Neural crest cell (in vitro differentiated cells): ENCODE measurements around the gene SDCCAG8. TPM values are rescaled to one million over a fixed set of nuclear protein-coding genes. Genes with fewer than 3 reads are reported as not detected.

Experiments
- DNase-seq: peaks from one replicate; pipeline ENCODE4 v3.0.0; 2021; ENCODE audit warnings: low read depth, mixed read lengths, low spot score
- H3K27ac Mint-ChIP-seq: one replicate; pipeline ENCODE4 v1.8.0; 2021; ENCODE audit warnings: mild to moderate bottlenecking, mixed read lengths; ENCODE audit not compliant: unreplicated experiment
- H3K27me3 Mint-ChIP-seq: 2 replicates; pipeline ENCODE4 v1.8.0; 2021; ENCODE audit warnings: low read depth, mild to moderate bottlenecking, mixed read lengths
- H3K36me3 Mint-ChIP-seq: 2 replicates; pipeline ENCODE4 v1.8.0; 2021; ENCODE audit warnings: low read depth, mild to moderate bottlenecking, mixed read lengths
- H3K4me1 Mint-ChIP-seq: 2 replicates; pipeline ENCODE4 v1.8.0; 2021; ENCODE audit warnings: mixed read lengths
- H3K4me3 Mint-ChIP-seq: one replicate; pipeline ENCODE4 v1.8.0; 2021; ENCODE audit warnings: mild to moderate bottlenecking, mixed read lengths
- H3K9me3 Mint-ChIP-seq: 2 replicates; pipeline ENCODE4 v1.8.0; 2021; ENCODE audit warnings: mixed read lengths
- CTCF ChIP-seq: fragments of 200-600 bp; sonication (generic); conservative IDR thresholded peaks from 2 replicates; pipeline ENCODE4 v1.5.0; 2021; ENCODE audit warnings: antibody characterized with exemption, mild to moderate bottlenecking
- total RNA-seq: library from RNA; stranded (reverse); gene quantifications from 2 replicates; pipeline ENCODE4 v1.2.1, GENCODE V29; 2021

Gene SDCCAG8
- total RNA-seq, 1 donor from 2014 or later = 19.9 TPM

- Mint-ChIP-seq H3K27me3 (no peaks in the 10 kb centered on the region), H3K36me3 (peaks cover 20% of the 10 kb centered on the region), H3K9me3 (no peaks in the 10 kb centered on the region), H3K4me3 (no peak overlapping the region), H3K4me1 (peaks cover 27% of the 10 kb centered on the region), H3K27ac (no peak overlapping the region)
- TF ChIP-seq CTCF = no peak
- no peak for DNase-seq
Observed at GRCh38 chr1:243499248-243499647, 243.4 kb downstream of the SDCCAG8 start.

- peaks cover 17% of the 10 kb centered on the region for H3K36me3 Mint-ChIP-seq
- no peak for TF ChIP-seq CTCF
- H3K4me1 Mint-ChIP-seq = peaks cover 22% of the 10 kb centered on the region
- H3K27me3 Mint-ChIP-seq = no peaks in the 10 kb centered on the region
- no peak overlapping the region for H3K4me3 Mint-ChIP-seq
- H3K9me3 Mint-ChIP-seq = no peaks in the 10 kb centered on the region
- no peak overlapping the region for H3K27ac Mint-ChIP-seq
- DNase-seq = no peak
Observed at GRCh38 chr1:243499711-243500110, 243.9 kb downstream of the SDCCAG8 start.

- no peak overlapping the region for H3K27ac Mint-ChIP-seq
- TF ChIP-seq CTCF = no peak
- H3K36me3 Mint-ChIP-seq = peaks cover 18% of the 10 kb centered on the region
- no peak for DNase-seq
- H3K4me3 Mint-ChIP-seq = no peak overlapping the region
- H3K27me3 Mint-ChIP-seq = no peaks in the 10 kb centered on the region
- H3K9me3 Mint-ChIP-seq = no peaks in the 10 kb centered on the region
- peaks cover 28% of the 10 kb centered on the region for H3K4me1 Mint-ChIP-seq
Observed at GRCh38 chr1:243500512-243500911, 244.7 kb downstream of the SDCCAG8 start.

DNA sequence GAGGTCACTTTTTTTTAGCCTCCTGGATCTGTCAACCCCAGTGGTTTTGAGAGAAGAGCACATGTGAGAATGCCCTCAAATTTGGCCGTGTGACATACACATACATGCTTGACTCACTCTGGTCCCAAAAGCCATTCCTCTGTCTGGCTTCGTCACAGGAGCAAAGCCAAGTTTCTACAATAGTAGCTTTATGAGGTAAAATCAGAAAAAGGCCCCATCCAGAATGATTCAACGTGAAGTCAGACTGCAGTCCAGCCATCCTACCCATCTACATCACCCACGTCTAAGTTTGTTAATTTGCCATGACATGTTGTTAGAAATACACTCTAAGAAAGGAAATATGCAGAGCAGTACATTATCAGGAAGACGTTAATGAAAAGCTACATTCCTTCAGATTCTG is 245.2 kb downstream of the SDCCAG8 start:
- no peaks in the 10 kb centered on the region for H3K9me3 Mint-ChIP-seq
- TF ChIP-seq CTCF = no peak
- H3K36me3 Mint-ChIP-seq = peaks cover 18% of the 10 kb centered on the region
- H3K27ac Mint-ChIP-seq = no peak overlapping the region
- H3K27me3 Mint-ChIP-seq = no peaks in the 10 kb centered on the region
- no peak overlapping the region for H3K4me3 Mint-ChIP-seq
- H3K4me1 Mint-ChIP-seq = peaks cover 30% of the 10 kb centered on the region
- no peak for DNase-seq

DNA sequence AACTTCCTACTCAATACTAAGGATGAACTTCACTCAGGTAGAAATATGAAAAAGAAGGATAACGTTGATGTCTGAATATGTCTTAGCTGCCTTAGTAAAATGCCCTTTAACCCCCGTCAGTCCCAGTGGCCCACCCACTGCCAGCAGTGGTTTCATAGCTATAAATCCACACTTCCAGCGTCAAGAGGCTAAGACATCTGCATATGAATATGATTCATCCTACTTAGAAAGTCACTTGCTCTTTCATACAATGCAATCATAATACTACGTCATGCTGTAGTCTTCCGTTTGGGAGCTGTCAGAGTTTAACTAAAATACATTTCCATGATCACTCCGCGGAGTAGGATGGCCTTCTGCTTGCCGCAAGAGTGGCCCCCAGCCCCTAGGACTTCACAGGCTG is 247.3 kb downstream of the SDCCAG8 start:
- Mint-ChIP-seq H3K9me3 (no peaks in the 10 kb centered on the region), H3K27ac (no peak overlapping the region), H3K27me3 (no peaks in the 10 kb centered on the region), H3K4me1 (peaks cover 40% of the 10 kb centered on the region), H3K36me3 (peaks cover 14% of the 10 kb centered on the region), H3K4me3 (no peak overlapping the region)
- DNase-seq = no peak
- no peak for TF ChIP-seq CTCF
